ENCODE data around the gene PLEKHO2.
A peak's percentile ranks its signal among the peaks of the same experiment; 100 is the strongest.

Gene PLEKHO2

GRCh38 chr15:64855205-64855975 lies 13.7 kb downstream of the PLEKHO2 start:
- DNase-seq (ENCODE audit: extremely low read depth in 1 of 2, low read depth in 1 of 2): no peak

GRCh38 chr15:64856429-64857145 lies 14.9 kb downstream of the PLEKHO2 start:
- DNase-seq (ENCODE audit: extremely low read depth in 1 of 2, low read depth in 1 of 2): no peak

- DNase-seq (ENCODE audit: extremely low read depth in 1 of 2, low read depth in 1 of 2): no peak
Observed at GRCh38 chr15:64857421-64857820, 15.7 kb downstream of the PLEKHO2 start.

GRCh38 chr15:64858021-64858575 lies 16.4 kb downstream of the PLEKHO2 start:
- no peak for DNase-seq (ENCODE audit: extremely low read depth in 1 of 2, low read depth in 1 of 2)

DNA sequence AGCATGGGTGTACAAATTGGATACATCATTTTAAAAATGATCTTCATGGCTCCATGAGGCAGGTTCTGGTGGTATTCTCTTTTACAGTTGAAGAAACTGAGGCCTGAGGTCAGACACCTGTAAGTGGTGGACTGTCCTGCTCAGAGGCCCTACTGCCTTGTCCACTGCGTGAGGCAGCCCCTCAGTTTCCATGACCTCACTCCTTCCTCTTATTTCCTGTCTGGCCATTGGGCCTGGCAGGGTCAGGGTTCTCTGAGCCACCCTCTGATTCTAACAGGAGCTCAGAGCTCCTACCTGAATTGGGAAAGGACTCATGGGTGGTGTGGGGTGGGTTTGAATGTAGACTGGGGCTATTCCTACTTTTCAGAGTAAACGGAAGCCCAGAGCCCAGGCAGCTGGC lies 17.5 kb downstream of the PLEKHO2 start:
- DNase-seq (ENCODE audit: extremely low read depth in 1 of 2, low read depth in 1 of 2): no peak

DNA sequence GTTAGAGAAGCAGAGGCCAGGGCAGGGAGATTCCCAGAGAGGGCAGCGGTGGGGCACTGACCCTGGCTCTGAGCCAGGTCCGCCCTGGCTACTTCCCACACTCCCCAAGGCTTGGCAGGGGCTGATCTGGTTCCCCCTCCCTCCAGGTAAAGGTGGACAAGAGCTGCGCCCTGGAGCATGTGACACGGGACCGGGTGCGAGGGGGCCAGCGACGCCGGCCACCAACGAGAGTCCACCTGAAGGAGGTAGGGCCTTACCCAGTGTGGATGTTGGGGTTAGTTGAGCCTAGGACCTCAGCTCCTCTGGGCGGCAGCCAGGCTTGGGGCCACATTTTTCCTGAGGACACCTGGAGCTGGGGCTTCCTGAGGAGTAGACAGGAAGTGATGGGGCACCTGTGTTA lies 19.6 kb downstream of the PLEKHO2 start:
- DNase-seq (ENCODE audit: extremely low read depth in 1 of 2, low read depth in 1 of 2): no peak

DNA sequence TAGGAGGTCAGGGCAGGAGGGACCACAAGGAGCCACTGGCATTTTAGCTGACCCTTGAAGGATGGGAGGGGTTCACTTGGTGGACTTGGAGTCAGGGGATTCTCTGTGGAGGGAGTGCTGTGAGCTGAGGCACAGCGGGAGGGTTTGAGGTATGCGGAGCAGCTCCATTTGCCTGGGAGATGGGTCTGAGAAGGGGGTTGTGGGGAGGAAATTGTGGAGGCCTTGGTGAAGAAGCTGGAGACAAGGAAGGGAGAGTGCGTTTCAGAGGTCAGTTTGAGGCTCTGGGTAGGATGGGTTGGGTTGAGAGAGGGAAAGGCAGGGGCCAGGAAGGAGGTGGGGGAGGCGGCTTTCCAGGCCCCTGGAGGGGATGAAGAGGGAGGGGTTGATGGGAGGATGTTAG lies 20.2 kb downstream of the PLEKHO2 start:
- DNase-seq (ENCODE audit: extremely low read depth in 1 of 2, low read depth in 1 of 2): no peak

DNA sequence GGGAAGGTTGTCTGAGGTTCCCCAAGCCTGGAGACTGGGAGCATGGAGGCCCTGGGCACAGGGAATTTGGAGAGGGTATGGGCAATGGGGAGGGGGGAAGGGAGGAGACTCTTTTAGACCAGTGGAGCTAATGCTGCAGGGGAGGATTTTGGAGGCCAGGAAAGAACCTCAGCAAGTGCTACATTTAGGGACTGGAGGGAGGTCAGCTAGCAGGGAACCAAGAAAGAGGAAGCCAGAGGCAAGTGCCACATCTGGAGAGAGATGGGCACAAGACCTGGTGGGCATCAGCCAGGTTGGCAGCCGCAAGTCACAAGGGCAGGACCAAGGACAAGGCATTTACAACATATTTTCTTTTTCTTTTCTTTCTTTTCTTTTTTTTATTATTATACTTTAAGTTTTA lies 20.7 kb downstream of the PLEKHO2 start:
- no peak for DNase-seq (ENCODE audit: extremely low read depth in 1 of 2, low read depth in 1 of 2)

- no peak for DNase-seq (ENCODE audit: extremely low read depth in 1 of 2, low read depth in 1 of 2)
Observed at GRCh38 chr15:64864068-64864467, 22.4 kb downstream of the PLEKHO2 start.

DNA sequence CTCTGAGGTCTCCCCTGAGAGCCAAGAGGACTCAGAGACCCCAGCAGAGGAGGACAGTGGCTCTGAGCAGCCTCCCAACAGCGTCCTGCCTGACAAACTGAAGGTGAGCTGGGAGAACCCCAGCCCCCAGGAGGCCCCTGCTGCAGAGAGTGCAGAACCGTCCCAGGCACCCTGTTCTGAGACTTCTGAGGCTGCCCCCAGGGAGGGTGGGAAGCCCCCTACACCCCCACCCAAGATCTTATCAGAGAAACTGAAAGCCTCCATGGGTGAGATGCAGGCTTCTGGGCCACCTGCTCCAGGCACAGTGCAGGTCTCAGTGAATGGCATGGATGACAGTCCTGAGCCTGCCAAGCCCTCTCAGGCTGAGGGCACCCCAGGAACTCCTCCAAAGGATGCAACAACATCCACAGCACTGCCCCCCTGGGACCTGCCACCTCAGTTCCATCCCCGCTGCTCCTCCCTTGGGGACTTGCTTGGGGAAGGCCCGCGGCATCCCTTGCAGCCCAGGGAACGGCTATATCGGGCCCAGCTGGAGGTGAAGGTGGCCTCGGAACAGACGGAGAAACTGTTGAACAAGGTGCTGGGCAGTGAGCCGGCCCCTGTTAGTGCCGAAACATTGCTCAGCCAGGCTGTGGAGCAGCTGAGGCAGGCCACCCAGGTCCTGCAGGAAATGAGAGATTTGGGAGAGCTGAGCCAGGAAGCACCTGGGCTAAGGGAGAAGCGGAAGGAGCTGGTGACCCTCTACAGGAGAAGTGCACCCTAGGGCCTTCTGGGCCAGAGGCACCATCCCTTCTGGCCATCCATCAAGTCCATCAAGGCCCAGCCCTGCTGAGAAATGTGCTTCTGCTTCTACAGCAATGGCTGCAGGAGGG lies 23.6 kb downstream of the PLEKHO2 start:
- no peak for DNase-seq (ENCODE audit: extremely low read depth in 1 of 2, low read depth in 1 of 2)

DNA sequence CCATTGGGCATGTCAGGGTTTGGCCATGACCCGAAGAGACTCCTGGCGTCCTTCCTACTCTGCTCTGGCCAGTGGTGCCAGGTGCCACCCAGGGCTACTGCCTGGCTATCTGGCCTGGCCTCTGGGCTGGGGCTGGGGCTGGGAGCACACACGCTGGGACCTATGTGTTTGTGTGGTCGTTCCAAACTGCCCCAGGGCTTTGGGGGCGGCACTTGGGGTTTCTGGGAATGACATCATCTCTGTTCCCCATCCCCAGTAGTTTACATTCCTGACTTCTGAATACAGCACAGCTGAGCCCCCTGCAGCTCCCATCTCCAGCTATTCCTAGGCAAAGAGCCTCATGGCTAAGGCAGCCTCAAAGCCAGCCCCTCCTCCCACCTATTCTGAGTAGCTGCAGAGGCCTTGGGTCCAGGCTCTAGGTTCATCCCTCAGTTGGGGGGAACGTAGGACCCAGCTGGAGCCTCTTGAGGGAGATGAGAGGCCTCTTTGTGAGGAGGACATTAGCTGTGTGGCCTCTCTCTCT lies 24.3 kb downstream of the PLEKHO2 start:
- DNase-seq (ENCODE audit: extremely low read depth in 1 of 2, low read depth in 1 of 2): no peak

GRCh38 chr15:64869501-64869900 lies 27.8 kb downstream of the PLEKHO2 start:
- DNase-seq (ENCODE audit: extremely low read depth in 1 of 2, low read depth in 1 of 2): no peak

GRCh38 chr15:64870353-64870752 lies 28.6 kb downstream of the PLEKHO2 start:
- DNase-seq (ENCODE audit: extremely low read depth in 1 of 2, low read depth in 1 of 2): no peak

DNA sequence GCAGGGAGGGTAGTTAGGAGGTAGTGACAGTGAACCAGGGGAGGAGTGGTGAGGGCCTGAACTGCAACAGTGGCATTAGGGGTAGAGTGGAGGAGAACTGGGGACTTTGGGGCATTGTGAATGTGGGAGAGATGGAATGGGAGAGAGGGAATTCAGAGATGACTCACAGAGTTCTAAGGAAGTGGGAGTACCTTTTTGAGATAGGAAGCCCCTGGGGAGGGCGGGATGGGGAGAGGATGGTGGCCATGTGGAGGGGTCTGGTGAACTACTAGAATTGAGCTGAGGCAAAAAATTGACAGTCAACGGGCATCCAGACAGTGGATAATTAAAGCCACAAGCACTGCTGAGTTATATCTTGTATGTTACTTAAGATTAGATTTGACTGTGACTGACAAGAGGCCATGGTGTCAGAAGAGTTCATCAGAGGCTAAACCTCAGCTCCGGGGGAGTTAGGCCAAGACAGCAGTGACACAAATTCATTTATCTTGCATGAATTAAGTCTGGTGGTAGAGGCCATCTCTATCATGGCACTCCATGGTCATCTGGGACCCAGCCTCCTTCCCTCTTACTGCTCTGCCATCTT lies 34.0 kb downstream of the PLEKHO2 start:
- no peak for DNase-seq (ENCODE audit: extremely low read depth in 1 of 2, low read depth in 1 of 2)

- DNase-seq (ENCODE audit: extremely low read depth in 1 of 2, low read depth in 1 of 2): no peak
Observed at GRCh38 chr15:64877435-64877834, 35.7 kb downstream of the PLEKHO2 start.

- no peak for DNase-seq (ENCODE audit: extremely low read depth in 1 of 2, low read depth in 1 of 2)
Observed at GRCh38 chr15:64878705-64879104, 37.0 kb downstream of the PLEKHO2 start.

DNA sequence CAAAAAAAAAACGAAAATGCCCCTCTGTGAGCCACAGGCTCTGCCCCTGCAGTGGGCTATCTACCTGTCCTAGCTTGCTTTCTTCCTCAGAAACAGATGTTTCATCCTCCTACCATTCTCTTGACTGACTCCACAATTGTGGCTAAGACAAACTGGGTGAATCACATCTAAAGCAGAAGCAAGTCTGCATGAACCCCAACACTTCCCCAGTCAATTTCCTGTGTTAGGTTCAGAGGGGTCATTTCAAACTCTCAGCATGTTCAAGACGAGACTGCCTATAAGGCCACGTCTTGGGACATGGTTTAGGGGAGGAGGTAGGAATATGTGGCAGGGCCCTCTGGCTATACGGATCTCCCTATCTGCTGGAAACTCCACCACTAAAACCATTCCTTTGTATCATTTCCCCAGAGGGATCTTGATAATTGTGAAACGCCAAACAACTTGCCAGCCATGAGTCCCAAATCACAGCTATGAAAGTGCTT lies 41.4 kb downstream of the PLEKHO2 start:
- DNase-seq (ENCODE audit: extremely low read depth in 1 of 2, low read depth in 1 of 2): no peak

DNA sequence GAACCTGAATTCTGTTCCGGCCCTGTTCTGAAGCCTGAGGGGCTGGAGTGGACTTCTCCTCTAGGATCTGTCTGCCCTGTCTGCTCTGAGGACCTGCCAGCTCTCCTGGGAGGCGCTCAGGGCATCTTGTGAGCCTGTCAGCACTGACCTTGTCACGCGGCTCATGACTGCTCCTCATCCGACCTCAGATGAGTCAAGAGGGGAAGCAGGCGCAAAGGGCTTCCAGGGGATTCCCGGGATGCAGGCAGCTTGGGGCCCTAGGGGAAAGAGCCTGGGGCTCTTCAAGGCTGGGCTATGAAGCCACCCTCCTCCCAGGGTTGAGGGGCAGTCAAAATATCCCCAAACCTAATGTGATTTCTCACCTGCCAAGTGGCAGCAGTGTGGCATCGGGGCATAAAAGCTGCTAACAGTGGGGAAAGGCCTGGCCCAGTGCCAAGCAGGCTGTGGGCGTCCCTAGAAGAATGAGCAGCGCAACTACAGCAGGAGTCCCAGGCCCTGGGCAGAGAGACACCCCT lies 42.3 kb downstream of the PLEKHO2 start:
- peak in 1 of 2 donors; percentile 73 for DNase-seq (ENCODE audit: extremely low read depth in 1 of 2, low read depth in 1 of 2)

DNA sequence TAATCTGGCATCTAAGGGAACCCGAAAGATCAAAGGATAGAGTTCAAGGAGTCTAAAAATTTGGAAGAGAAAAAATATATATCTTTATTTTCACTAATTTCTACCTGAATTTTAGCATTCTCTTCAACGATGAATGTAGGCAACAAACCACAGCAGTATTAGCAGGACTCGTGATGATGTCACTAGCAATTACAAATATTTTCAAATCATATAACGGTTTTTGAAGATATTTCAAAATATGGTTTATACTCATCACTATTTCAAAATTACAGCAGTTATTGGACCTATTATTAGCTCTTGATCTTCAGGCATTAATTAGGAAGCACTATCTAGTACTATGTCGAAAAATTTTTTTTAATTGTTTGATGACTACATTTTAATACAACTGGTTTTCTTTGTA lies 43.0 kb downstream of the PLEKHO2 start:
- no peak for DNase-seq (ENCODE audit: extremely low read depth in 1 of 2, low read depth in 1 of 2)

- no peak for DNase-seq (ENCODE audit: extremely low read depth in 1 of 2, low read depth in 1 of 2)
Observed at GRCh38 chr15:64888336-64888735, 46.6 kb downstream of the PLEKHO2 start.
